NCI-H2227 (cell line): ENCODE data around the gene CFC1.
"Not testable (repeated sequence)": the region's sequence is repeated elsewhere in the genome, so short reads cannot be mapped to it uniquely, and the experiment has no call there.

ENCODE experiments used
- DNase-seq: peaks from one replicate; lab custom pipeline; 2025; ENCODE audit not compliant: unreplicated experiment; lab: John Stamatoyannopoulos, UW

Gene CFC1

DNA sequence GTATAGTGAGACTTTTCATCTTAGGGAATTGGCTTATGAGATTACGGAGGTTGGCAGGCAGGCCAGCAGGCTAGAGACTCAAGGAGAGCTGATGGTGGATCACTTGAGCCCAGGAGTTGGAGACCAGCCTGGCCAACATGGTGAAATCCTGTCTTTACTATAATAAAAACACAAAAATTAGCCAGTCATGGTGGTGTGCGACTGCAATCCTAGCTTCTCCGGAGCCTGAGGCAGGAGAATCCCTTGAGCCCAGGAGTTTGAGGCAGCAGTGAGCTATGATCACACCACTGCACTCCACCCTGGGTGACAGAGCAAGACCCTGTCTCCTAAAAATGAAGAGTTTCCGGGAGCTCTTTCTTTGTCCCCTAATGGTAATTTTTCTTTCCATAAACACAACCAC is 14.6 kb downstream of the CFC1 start:
- DNase-seq = not testable (repeated sequence)

DNA sequence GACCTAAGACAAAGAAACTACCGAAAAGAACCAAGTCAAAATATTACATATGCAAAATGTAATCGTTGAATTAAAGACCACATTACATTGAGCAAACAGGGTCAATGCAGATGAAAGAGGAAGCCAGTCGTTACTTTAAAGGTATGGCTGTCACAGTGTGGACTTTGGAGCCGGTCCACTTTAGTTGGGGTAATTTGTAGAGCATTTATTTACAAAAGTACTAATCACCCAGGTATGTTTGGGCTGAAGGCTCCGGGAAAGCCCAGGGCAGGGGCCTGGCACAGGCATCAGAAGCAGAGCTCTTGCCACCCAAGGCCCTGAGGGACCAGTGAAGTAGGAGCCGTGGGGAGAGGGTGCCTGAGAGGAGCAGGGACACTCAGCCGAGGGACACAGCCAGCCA is 15.8 kb downstream of the CFC1 start:
- not testable (repeated sequence) for DNase-seq

DNA sequence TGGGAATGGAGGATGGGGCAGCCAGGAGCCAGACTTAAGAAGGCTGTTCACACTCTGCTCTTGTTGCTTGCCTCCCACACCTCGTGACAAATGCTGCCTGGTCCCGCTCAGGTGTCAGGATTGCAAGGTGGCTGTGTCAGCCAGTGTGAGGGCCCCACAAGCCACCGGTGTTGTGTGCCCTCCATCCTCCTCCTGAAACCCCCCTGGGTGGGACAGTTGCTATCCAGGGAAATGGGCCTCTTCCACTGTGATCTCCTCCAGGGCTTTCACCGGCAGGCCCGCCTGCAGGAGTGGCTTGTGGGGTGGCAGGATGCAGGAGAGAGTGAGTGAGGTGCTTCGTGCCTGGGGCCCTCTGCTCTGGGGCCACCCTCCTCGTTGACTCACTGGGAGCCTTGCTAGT is 16.4 kb downstream of the CFC1 start:
- DNase-seq = not testable (repeated sequence)

DNA sequence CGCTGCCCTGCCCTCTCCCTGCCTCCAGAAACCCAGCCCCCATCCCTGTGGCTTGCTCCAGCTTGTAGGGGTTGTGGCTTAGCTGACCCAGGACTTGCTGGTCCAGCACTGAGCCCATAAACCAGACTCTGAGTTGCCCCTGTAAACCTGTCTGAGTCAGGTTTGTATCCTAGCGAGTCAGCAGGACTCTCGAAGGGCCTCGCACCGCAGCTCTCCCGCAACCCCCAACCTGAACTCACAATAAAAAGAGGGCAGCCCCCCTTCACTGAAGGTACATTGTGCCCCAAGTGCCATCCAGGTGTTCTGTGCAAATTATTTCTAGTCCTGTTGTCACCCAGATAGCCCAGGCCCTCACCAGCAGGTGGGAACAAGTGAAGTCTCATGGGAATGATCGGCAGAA is 17.9 kb downstream of the CFC1 start:
- DNase-seq = not testable (repeated sequence)

DNA sequence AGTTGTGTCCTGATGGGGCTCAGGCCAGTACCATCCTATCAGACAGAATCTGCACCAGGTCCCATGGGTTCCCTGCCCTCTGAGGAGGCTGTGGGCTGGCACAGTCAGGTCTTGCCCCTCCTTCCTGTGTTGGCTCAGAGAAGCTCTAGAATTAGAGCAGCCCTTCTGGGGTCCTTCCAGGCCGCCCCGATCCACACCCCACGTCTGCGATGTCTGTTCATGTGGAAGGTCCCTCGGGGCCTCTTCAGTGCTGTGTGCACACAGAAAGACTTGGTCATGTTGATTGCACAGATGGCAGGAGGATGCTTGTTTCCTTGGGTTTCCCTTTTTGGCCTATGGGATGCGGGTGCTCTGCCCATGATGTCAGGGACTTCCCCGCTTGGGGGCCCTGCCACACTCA is 20.3 kb downstream of the CFC1 start:
- not testable (repeated sequence) for DNase-seq

DNA sequence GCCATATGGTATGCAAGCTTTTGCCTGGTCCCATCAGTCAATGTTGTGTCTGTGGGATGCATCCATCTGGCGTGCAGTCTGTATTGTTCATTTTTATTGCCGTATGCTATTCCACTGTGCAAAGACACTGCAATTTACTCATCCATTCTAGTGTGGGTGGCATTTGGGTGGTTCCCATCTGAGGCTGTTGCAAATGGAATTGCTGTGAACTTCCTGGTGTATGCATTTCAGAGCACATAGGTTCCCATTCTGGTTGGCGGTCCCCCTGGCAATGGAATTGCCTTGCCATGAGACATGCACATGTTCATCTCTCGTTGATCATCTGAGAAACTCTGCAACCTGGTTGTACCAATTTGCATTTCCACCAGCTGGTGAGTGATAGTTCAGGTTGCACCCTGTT is 21.8 kb downstream of the CFC1 start:
- not testable (repeated sequence) for DNase-seq

DNA sequence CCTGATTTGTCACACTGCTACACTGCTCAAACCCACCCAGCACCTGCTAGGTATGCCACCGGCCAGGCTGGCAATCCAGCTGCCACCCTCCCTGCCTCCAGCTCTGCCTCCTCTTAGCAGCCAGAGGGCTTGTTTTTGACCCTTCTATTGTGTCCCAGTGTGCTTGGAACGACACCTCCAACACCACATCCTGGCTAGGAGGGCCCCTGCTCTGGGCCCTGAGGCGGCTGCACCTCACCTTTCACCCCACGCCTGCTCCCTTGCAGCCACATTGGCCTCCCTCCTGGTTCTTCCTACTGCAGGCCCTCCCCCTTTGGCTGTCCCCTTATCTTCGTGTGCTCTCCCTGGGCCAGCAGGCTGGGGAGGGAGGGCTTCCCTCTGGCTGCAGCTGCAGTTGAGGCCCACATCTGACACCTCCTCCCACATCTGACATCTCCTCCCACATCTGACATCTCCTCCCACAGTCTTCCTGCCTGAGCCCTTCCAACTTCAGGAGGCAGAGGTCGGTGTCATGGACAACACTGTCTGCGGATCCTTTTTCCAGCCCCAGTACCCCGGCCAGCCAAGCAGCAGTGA is 23.1 kb downstream of the CFC1 start:
- DNase-seq = not testable (repeated sequence)

DNA sequence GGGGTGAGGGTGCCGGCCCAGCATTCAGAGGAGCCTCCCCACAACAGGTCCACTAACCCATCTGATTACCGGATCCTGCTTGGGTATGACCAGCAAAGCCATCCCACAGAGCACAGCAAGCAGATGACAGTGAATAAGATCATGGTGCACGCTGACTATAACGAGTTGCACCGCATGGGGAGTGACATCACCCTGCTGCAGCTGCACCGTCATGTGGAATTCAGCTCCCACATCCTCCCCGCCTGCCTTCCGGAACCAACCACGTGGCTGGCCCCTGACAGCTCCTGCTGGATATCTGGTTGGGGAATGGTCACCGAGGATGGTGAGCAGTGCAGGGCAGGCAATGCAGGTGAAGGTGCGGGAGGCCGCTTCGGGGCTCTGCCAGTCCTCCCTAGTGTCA is 25.1 kb downstream of the CFC1 start:
- DNase-seq = not testable (repeated sequence)

DNA sequence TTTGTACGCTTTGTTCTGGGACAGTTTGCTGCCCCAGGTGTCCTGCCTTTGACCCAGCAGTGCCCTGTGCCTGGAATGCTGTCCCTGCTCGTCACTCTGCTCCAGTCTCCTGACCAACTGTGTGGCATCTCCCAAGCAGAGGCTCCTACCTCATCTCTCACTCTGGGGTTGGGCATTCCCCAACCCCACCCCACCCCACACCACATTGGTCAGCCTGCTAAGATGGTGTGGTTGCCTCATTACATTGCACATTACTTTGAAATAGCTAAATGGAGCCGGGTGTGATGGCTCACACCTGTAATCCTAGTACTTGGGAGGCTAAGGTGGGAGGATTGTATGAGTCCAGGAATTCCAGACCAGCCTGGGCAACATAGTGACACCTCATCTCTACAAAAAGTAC is 27.4 kb downstream of the CFC1 start:
- DNase-seq = not testable (repeated sequence)

DNA sequence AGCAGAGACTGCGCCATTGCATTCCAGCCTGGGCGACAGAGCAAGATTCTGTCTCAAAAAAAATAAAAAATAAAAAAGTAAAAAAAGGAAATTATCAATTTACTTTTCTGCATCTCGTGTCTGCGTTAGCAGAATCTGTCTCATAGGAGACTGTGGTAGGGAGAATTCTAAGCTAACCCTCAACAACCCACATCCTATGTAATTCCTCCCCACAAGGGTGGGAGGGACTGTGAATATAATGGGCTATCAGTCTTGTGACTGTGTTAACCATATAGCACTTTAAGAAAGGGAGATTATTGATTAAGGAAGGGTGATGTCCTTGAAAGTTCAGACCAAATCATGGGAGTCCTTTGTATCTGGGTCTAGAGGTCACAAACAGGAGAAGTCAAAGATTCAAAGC is 33.2 kb downstream of the CFC1 start:
- not testable (repeated sequence) for DNase-seq

DNA sequence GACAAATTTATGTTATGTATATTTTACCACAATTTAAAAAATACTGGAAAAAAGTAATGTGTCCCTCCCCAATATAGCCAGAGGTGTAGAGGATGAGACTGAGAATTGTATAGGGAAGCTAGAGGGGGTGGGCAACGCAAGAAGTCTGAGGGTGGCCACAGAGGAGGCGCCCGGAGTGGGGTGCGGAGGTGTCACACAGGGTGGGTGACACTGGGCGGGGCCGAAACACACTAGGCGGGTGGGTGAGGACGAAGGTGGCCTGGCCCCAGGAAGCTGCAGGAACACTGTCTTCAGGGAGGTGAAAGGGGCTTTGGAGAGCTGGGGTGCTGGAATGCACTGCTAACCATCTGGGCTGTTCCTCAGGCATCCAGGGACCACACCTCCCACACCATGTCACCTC is 42.9 kb downstream of the CFC1 start:
- not testable (repeated sequence) for DNase-seq

DNA sequence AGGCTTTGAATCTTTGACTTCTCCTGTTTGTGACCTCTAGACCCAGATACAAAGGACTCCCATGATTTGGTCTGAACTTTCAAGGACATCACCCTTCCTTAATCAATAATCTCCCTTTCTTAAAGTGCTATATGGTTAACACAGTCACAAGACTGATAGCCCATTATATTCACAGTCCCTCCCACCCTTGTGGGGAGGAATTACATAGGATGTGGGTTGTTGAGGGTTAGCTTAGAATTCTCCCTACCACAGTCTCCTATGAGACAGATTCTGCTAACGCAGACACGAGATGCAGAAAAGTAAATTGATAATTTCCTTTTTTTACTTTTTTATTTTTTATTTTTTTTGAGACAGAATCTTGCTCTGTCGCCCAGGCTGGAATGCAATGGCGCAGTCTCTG is 45.2 kb downstream of the CFC1 start:
- DNase-seq = not testable (repeated sequence)

DNA sequence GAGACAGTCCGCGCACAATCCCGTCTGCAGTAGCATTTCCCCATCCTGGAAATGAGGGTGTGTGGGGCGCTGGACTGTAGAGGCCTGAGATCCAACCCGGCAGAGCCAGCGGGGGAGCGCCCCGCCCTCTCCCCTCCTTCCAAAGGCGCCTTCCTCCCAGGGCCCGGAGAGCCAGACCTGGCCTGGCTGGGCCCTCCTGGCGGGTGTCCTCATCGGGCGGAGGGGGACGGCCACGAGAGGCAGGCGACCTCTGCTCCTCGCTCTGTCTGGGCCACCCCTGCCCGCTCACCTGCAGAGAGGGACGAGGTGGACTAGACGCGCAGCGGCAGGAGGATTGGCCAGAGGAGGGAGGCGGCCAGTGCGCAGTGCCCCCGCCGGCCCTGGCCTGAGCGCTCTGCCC is 49.9 kb downstream of the CFC1 start:
- not testable (repeated sequence) for DNase-seq

DNA sequence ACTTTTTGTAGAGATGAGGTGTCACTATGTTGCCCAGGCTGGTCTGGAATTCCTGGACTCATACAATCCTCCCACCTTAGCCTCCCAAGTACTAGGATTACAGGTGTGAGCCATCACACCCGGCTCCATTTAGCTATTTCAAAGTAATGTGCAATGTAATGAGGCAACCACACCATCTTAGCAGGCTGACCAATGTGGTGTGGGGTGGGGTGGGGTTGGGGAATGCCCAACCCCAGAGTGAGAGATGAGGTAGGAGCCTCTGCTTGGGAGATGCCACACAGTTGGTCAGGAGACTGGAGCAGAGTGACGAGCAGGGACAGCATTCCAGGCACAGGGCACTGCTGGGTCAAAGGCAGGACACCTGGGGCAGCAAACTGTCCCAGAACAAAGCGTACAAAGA is 51.0 kb downstream of the CFC1 start:
- DNase-seq = not testable (repeated sequence)

DNA sequence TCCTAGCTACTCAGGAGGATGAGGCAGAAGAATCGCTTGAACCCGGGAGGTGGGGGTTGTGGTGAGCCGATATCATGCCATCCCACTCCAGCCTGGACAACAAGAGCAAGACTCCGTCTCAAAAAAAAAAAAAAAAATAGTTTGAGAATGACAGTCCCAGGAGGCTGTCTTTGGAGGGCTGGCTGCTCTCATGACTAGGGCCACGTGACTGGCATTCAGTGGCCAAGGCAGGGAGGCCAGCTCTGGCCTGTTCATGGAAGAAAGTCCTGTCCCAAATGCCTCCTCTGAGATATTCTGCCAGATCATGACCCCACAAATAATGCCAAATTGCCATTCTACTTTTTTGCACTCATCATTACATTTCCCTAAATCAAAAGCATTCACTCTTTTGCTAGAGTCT is 54.4 kb downstream of the CFC1 start:
- DNase-seq = not testable (repeated sequence)

DNA sequence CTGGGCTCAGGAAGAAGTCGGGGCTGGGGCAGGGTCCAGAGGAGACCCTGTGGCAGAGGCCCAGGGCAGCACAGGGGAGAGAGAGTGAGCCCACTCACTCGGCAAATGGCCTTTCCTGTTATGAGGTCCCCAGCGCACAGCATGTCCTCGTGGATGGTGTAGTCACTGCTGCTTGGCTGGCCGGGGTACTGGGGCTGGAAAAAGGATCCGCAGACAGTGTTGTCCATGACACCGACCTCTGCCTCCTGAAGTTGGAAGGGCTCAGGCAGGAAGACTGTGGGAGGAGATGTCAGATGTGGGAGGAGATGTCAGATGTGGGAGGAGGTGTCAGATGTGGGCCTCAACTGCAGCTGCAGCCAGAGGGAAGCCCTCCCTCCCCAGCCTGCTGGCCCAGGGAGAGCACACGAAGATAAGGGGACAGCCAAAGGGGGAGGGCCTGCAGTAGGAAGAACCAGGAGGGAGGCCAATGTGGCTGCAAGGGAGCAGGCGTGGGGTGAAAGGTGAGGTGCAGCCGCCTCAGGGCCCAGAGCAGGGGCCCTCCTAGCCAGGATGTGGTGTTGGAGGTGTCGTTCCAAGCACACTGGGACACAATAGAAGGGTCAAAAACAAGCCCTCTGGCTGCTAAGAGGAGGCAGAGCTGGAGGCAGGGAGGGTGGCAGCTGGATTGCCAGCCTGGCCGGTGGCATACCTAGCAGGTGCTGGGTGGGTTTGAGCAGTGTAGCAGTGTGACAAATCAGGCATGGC is 55.4 kb downstream of the CFC1 start:
- DNase-seq = not testable (repeated sequence)

DNA sequence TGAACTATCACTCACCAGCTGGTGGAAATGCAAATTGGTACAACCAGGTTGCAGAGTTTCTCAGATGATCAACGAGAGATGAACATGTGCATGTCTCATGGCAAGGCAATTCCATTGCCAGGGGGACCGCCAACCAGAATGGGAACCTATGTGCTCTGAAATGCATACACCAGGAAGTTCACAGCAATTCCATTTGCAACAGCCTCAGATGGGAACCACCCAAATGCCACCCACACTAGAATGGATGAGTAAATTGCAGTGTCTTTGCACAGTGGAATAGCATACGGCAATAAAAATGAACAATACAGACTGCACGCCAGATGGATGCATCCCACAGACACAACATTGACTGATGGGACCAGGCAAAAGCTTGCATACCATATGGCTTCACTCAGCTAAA is 56.6 kb downstream of the CFC1 start:
- DNase-seq = not testable (repeated sequence)
